Measurements from ENCODE around the gene SEC14L1.

SEC14L1 gene

GRCh38 chr17:77173104-77173503, 32.3 kb downstream of the SEC14L1 start:
- peaks cover 28% of the 10 kb centered on the region for H3K36me3 ChIP-seq (ENCODE audit: low read depth)
- no peak overlapping the region for H3K27ac ChIP-seq (ENCODE audit: poor library complexity, severe bottlenecking)
- no peak for DNase-seq (ENCODE audit: low spot score)
- H3K4me3 ChIP-seq (ENCODE audit: severe bottlenecking): no peak overlapping the region
- ATAC-seq (ENCODE audit: low read depth): no peak
- H3K4me1 ChIP-seq (ENCODE audit: insufficient read depth, poor library complexity, severe bottlenecking): no peaks in the 10 kb centered on the region
- TF ChIP-seq CTCF (IDR thresholded peaks at IDR 0.05; ENCODE audit: poor library complexity, severe bottlenecking): no peak
- H3K27me3 ChIP-seq (ENCODE audit: insufficient read depth, poor library complexity, severe bottlenecking): no peaks in the 10 kb centered on the region
- H3K9me3 ChIP-seq (ENCODE audit: severe bottlenecking): peaks cover 22% of the 10 kb centered on the region

GRCh38 chr17:77174928-77175661, 34.3 kb downstream of the SEC14L1 start:
- no peak for TF ChIP-seq CTCF (IDR thresholded peaks at IDR 0.05; ENCODE audit: poor library complexity, severe bottlenecking)
- no peak overlapping the region for H3K27ac ChIP-seq (ENCODE audit: poor library complexity, severe bottlenecking)
- no peaks in the 10 kb centered on the region for H3K27me3 ChIP-seq (ENCODE audit: insufficient read depth, poor library complexity, severe bottlenecking)
- H3K4me3 ChIP-seq (ENCODE audit: severe bottlenecking): no peak overlapping the region
- H3K36me3 ChIP-seq (ENCODE audit: low read depth): peaks cover 27% of the 10 kb centered on the region
- no peaks in the 10 kb centered on the region for H3K4me1 ChIP-seq (ENCODE audit: insufficient read depth, poor library complexity, severe bottlenecking)
- H3K9me3 ChIP-seq (ENCODE audit: severe bottlenecking): peaks cover 22% of the 10 kb centered on the region
- DNase-seq (ENCODE audit: low spot score) (no peak), ATAC-seq (ENCODE audit: low read depth) (no peak)

- ATAC-seq (ENCODE audit: low read depth) (no peak), DNase-seq (ENCODE audit: low spot score) (no peak)
- Histone ChIP-seq H3K27me3 (ENCODE audit: insufficient read depth, poor library complexity, severe bottlenecking) (no peaks in the 10 kb centered on the region), H3K4me3 (ENCODE audit: severe bottlenecking) (no peak overlapping the region), H3K9me3 (ENCODE audit: severe bottlenecking) (peaks cover 22% of the 10 kb centered on the region), H3K36me3 (ENCODE audit: low read depth) (peaks cover 22% of the 10 kb centered on the region), H3K27ac (ENCODE audit: poor library complexity, severe bottlenecking) (no peak overlapping the region), H3K4me1 (ENCODE audit: insufficient read depth, poor library complexity, severe bottlenecking) (peaks cover 8% of the 10 kb centered on the region)
- no peak for TF ChIP-seq CTCF (IDR thresholded peaks at IDR 0.05; ENCODE audit: poor library complexity, severe bottlenecking)
These were observed 36.4 kb downstream of the SEC14L1 start for GRCh38 chr17:77177002-77177741.

- no peak for TF ChIP-seq CTCF (IDR thresholded peaks at IDR 0.05; ENCODE audit: poor library complexity, severe bottlenecking)
- Histone ChIP-seq H3K36me3 (ENCODE audit: low read depth) (peaks cover 22% of the 10 kb centered on the region), H3K4me1 (ENCODE audit: insufficient read depth, poor library complexity, severe bottlenecking) (peaks cover 11% of the 10 kb centered on the region), H3K4me3 (ENCODE audit: severe bottlenecking) (no peak overlapping the region), H3K27ac (ENCODE audit: poor library complexity, severe bottlenecking) (no peak overlapping the region), H3K27me3 (ENCODE audit: insufficient read depth, poor library complexity, severe bottlenecking) (no peaks in the 10 kb centered on the region), H3K9me3 (ENCODE audit: severe bottlenecking) (peaks cover 19% of the 10 kb centered on the region)
- no peak for ATAC-seq (ENCODE audit: low read depth)
- DNase-seq (ENCODE audit: low spot score): no peak
These were observed 37.3 kb downstream of the SEC14L1 start for GRCh38 chr17:77178050-77178449.

- no peak for TF ChIP-seq CTCF (IDR thresholded peaks at IDR 0.05; ENCODE audit: poor library complexity, severe bottlenecking)
These were observed 37.8 kb downstream of the SEC14L1 start for GRCh38 chr17:77178563-77178962.

More at GRCh38 chr17:77178563-77178962, 37.8 kb downstream of the SEC14L1 start:
- Histone ChIP-seq H3K36me3 (ENCODE audit: low read depth) (peaks cover 22% of the 10 kb centered on the region), H3K9me3 (ENCODE audit: severe bottlenecking) (peaks cover 16% of the 10 kb centered on the region), H3K4me1 (ENCODE audit: insufficient read depth, poor library complexity, severe bottlenecking) (peaks cover 14% of the 10 kb centered on the region), H3K4me3 (ENCODE audit: severe bottlenecking) (no peak overlapping the region), H3K27ac (ENCODE audit: poor library complexity, severe bottlenecking) (no peak overlapping the region), H3K27me3 (ENCODE audit: insufficient read depth, poor library complexity, severe bottlenecking) (no peaks in the 10 kb centered on the region)
- DNase-seq (ENCODE audit: low spot score): no peak
- no peak for ATAC-seq (ENCODE audit: low read depth)
